K562 (cell line): ENCODE measurements around the gene CACYBP. TPM values are rescaled to one million over a fixed set of nuclear protein-coding genes. Genes with fewer than 3 reads are reported as not detected.
A peak's percentile ranks its signal among the peaks of the same experiment; 100 is the strongest.

ENCODE experiments used
- CTBP1 ChIP-seq: fragments of 450-650 bp; IDR thresholded peaks from 2 replicates; pipeline ENCODE4 v1.6.1; 2016; ENCODE audit warnings: borderline replicate concordance
- NR1H2 ChIP-seq: sonication (generic); formaldehyde crosslinking; IDR thresholded peaks from 2 replicates; pipeline ENCODE4 v1.4.0; 2020; ENCODE audit warnings: mild to moderate bottlenecking, missing genetic modification reagents
- PHB2 ChIP-seq: fragments of 450-650 bp; IDR thresholded peaks from 2 replicates; pipeline ENCODE4 v1.6.1; 2017; ENCODE audit warnings: low read depth
- SAFB2 ChIP-seq: fragments of 200-400 bp; formaldehyde crosslinking; IDR thresholded peaks from 2 replicates; pipeline ENCODE4 v1.6.1; 2018; ENCODE audit warnings: borderline replicate concordance, low read length, low read depth, moderate library complexity; ENCODE audit not compliant: severe bottlenecking
- SMAD4 ChIP-seq: fragments of 250-450 bp; sonication (Bioruptor Pico); conservative IDR thresholded peaks from 2 replicates; pipeline ENCODE4 v1.8.0; 2021; ENCODE audit warnings: inconsistent platforms, mild to moderate bottlenecking, moderate library complexity
- TAF1 ChIP-seq: IDR thresholded peaks from 2 replicates; pipeline ENCODE4 v1.6.1; 2011; ENCODE audit warnings: mild to moderate bottlenecking, low read length, moderate library complexity; ENCODE audit not compliant: insufficient read depth, control insufficient read depth, severe bottlenecking; ENCODE audit errors: extremely low read depth
- ZFX ChIP-seq: sonication (generic); formaldehyde crosslinking; IDR thresholded peaks from 2 replicates; pipeline ENCODE4 v1.8.0; 2022; ENCODE audit warnings: mild to moderate bottlenecking, missing genetic modification reagents, moderate library complexity
- ZNF639 ChIP-seq, 2 experiments: fragments of 200-800 bp in 1 of 2; sonication (Bioruptor generic) in 1 of 2; sonication (generic) in 1 of 2; formaldehyde crosslinking in 1 of 2; IDR thresholded peaks in 1 of 2; conservative IDR thresholded peaks in 1 of 2; 2 replicates each; pipeline versions ENCODE4 v1.5.0 to v1.6.1; 2016 to 2020; ENCODE audit warnings: missing compliant biosample characterization in 1 of 2, missing genetic modification characterization in 1 of 2, missing genetic modification reagents in 1 of 2
- ZNF699 ChIP-seq: fragments of 250-450 bp; sonication (Bioruptor Pico); IDR thresholded peaks from 2 replicates; pipeline ENCODE4 v1.8.0; 2021; ENCODE audit warnings: mild to moderate bottlenecking, moderate library complexity; ENCODE audit not compliant: insufficient replicate concordance
- polyA plus RNA-seq, 8 experiments: library from polyadenylated mRNA; depleted of rRNA in 4 of 8; stranded (reverse) in 5 of 8; unstranded in 3 of 8; fragments of >200 nt; fragmentation: Nextera tagmentation in 2 of 8; fragmentation: Illumina TruSeq in 1 of 8; extraction: Ambion mirVana in 2 of 8; extraction: Trizol in 1 of 8; gene quantifications; 2 replicates each; pipeline versions ENCODE4 v1.2.1 to v1.2.3, GENCODE V29; 2011 to 2014; ENCODE audit warnings: inconsistent platforms in 1 of 8, missing spikeins in 1 of 8
- total RNA-seq, 7 experiments: library from RNA; depleted of rRNA in 6 of 7; stranded (reverse); fragments of >200 nt in 6 of 7; fragmentation: Illumina TruSeq in 2 of 7; extraction: Trizol in 2 of 7; gene quantifications; 2 replicates each; pipeline versions ENCODE4 v1.2.1 to v1.2.3, GENCODE V29; 2011 to 2021; ENCODE audit warnings: low replicate concordance in 1 of 7
- TF ChIP-seq, protein P1 (sequence below), 2 experiments: fragments of 450-650 bp; formaldehyde crosslinking in 1 of 2; IDR thresholded peaks; 2 replicates each; pipeline versions ENCODE4 v1.4.0 to v1.6.1; 2014 to 2020; ENCODE audit warnings: mild to moderate bottlenecking in 2 of 2, borderline replicate concordance in 1 of 2, low read depth in 1 of 2
- TF ChIP-seq, protein P2 (sequence below): sonication (generic); formaldehyde crosslinking; IDR thresholded peaks from 2 replicates; pipeline ENCODE4 v1.8.1; 2023; ENCODE audit warnings: mild to moderate bottlenecking, missing genetic modification reagents
- TF ChIP-seq, protein P3 (sequence below): sonication (generic); formaldehyde crosslinking; IDR thresholded peaks from 2 replicates; pipeline ENCODE4 v1.8.0; 2022; ENCODE audit warnings: mild to moderate bottlenecking, missing genetic modification reagents

Gene CACYBP
- total and polyA plus RNA-seq, 9 of the 15 experiments (the other 6 are each of a cell fraction or from before 2014, with no cell fraction given), result 147 to 1,576 (median 488) TPM

GRCh38 chr1:174999936-175000696, at the start of gene CACYBP (continued):
- TF ChIP-seq, protein P1, sequence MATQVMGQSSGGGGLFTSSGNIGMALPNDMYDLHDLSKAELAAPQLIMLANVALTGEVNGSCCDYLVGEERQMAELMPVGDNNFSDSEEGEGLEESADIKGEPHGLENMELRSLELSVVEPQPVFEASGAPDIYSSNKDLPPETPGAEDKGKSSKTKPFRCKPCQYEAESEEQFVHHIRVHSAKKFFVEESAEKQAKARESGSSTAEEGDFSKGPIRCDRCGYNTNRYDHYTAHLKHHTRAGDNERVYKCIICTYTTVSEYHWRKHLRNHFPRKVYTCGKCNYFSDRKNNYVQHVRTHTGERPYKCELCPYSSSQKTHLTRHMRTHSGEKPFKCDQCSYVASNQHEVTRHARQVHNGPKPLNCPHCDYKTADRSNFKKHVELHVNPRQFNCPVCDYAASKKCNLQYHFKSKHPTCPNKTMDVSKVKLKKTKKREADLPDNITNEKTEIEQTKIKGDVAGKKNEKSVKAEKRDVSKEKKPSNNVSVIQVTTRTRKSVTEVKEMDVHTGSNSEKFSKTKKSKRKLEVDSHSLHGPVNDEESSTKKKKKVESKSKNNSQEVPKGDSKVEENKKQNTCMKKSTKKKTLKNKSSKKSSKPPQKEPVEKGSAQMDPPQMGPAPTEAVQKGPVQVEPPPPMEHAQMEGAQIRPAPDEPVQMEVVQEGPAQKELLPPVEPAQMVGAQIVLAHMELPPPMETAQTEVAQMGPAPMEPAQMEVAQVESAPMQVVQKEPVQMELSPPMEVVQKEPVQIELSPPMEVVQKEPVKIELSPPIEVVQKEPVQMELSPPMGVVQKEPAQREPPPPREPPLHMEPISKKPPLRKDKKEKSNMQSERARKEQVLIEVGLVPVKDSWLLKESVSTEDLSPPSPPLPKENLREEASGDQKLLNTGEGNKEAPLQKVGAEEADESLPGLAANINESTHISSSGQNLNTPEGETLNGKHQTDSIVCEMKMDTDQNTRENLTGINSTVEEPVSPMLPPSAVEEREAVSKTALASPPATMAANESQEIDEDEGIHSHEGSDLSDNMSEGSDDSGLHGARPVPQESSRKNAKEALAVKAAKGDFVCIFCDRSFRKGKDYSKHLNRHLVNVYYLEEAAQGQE (IDR thresholded peaks at IDR 0.05; ENCODE audit: borderline replicate concordance), result no peak; the same call in 1 of the 2 replicates
- TF ChIP-seq, protein P1 (CRISPR knock-in tag; IDR thresholded peaks at IDR 0.05; ENCODE audit: low read depth), result peak; percentile 76
- TF ChIP-seq, protein P2, sequence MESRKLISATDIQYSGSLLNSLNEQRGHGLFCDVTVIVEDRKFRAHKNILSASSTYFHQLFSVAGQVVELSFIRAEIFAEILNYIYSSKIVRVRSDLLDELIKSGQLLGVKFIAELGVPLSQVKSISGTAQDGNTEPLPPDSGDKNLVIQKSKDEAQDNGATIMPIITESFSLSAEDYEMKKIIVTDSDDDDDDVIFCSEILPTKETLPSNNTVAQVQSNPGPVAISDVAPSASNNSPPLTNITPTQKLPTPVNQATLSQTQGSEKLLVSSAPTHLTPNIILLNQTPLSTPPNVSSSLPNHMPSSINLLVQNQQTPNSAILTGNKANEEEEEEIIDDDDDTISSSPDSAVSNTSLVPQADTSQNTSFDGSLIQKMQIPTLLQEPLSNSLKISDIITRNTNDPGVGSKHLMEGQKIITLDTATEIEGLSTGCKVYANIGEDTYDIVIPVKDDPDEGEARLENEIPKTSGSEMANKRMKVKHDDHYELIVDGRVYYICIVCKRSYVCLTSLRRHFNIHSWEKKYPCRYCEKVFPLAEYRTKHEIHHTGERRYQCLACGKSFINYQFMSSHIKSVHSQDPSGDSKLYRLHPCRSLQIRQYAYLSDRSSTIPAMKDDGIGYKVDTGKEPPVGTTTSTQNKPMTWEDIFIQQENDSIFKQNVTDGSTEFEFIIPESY, result peak; percentile 41; the same call in 1 of the 2 replicates
- TF ChIP-seq ZFX (CRISPR knock-in tag), result peak; percentile 34; the same call in 1 of the 2 replicates
- no peak for TF ChIP-seq PHB2
- TF ChIP-seq SAFB2, result no peak
- peak; percentile 66 for TF ChIP-seq TAF1
- peak; percentile 52 for TF ChIP-seq CTBP1
- TF ChIP-seq ZNF639 (CRISPR knock-in tag; conservative IDR thresholded peaks at IDR 0.05 in 1 of 2, IDR thresholded peaks at IDR 0.05 in 1 of 2), result 0 out of 4 replicates have a peak, but pooled peaks of 1 of the 2 experiments have one; percentile 17
- no peak for TF ChIP-seq ZNF699 (CRISPR knock-in tag)
- peak; percentile 49 for TF ChIP-seq SMAD4 (CRISPR knock-in tag)
- TF ChIP-seq NR1H2, result no peak; the same call in 1 of the 2 replicates
- TF ChIP-seq, protein P3, sequence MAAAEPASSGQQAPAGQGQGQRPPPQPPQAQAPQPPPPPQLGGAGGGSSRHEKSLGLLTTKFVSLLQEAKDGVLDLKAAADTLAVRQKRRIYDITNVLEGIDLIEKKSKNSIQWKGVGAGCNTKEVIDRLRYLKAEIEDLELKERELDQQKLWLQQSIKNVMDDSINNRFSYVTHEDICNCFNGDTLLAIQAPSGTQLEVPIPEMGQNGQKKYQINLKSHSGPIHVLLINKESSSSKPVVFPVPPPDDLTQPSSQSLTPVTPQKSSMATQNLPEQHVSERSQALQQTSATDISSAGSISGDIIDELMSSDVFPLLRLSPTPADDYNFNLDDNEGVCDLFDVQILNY (CRISPR knock-in tag), result 0 out of 2 replicates have a peak, but pooled peaks have one; percentile 50
